ENCODE measurements around the gene SPATC1L.

The SPATC1L gene

DNA sequence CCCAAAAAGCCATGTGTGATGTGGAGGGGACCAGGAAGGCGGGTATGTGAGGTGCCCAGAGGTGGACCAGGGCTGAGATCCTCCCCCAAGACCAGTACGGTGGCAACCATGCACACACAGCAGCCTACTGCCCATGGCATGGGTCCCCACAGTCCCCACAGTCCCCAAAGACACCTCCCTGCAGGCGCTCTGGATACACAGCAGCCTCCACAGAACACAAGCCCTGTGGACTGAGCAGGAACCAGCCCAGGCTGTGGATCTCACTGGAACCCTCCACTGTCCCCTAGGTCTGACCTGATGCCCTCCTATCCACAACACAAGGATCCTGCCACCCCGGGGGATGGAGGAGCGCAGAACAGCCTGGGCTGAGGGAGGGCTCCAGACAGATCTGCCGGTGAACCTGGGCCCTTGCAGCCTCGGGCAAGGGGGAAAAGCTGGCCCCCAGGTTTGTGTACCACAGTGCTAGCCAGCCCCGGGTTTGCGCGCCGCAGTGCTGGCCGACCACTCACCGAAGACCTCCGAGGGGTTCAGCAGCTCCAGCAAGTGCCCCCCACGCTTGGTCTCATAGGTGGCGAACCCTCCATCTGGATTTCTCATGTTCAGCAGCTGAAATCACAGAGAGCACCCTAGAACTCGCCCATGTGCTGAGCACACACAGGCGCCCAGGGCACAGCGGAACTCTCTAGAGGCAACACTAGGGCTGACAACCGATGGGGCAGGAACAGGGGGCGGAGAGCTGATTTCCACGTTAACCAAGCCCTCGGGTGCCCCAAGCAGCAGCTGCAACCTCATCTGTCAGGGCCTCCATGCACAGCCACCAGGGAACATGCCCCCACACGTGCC is 22.1 kb upstream of the SPATC1L start:
- Histone ChIP-seq H4K8ac (ENCODE audit: low read length) (no peak overlapping the region), H3K27me3 (ENCODE audit: control insufficient read depth in 1 of 2, insufficient read depth in 1 of 2, low read length in 2 of 2) (no peaks in the 10 kb centered on the region), H3K79me1 (replicated peaks; ENCODE audit: low read length, poor library complexity, severe bottlenecking) (peaks cover 21% of the 10 kb centered on the region), H2BK120ac (ENCODE audit: low read depth, low read length) (no peak overlapping the region), H3K36me3 (ENCODE audit: control insufficient read depth in 1 of 2, insufficient read depth in 2 of 2, low read depth in 1 of 2, low read length in 2 of 2) (peaks cover 75 to 89% of the 10 kb centered on the region in 2 experiments), H3K27ac (ENCODE audit: low read length, poor library complexity, severe bottlenecking) (no peak overlapping the region), H3K4me2 (ENCODE audit: low read length, poor library complexity, severe bottlenecking) (no peak overlapping the region), H2BK12ac (ENCODE audit: low read length in 2 of 2) (no peak overlapping the region), H3K4ac (ENCODE audit: low read depth in 1 of 2, low read length in 2 of 2) (no peak overlapping the region), H3K23ac (ENCODE audit: low read length in 2 of 2) (peak overlapping the region in 1 of 2 experiments; percentile 16), H4K91ac (ENCODE audit: low read length) (peak overlapping the region; percentile 28), H2BK15ac (ENCODE audit: low read depth, poor library complexity, severe bottlenecking) (no peak overlapping the region), H3K18ac (ENCODE audit: low read depth in 1 of 2, low read length in 2 of 2) (no peak overlapping the region), H2AK5ac (ENCODE audit: low read length, severe bottlenecking) (no peak overlapping the region), H2AFZ (ENCODE audit: low read depth, low read length) (no peak overlapping the region), H3K4me1 (ENCODE audit: control insufficient read depth, insufficient read depth, low read depth, low read length) (peaks cover 3% of the 10 kb centered on the region), H3K14ac (ENCODE audit: low read length in 2 of 2) (no peak overlapping the region), H2BK5ac (ENCODE audit: low read depth, low read length, poor library complexity, severe bottlenecking) (no peak overlapping the region), H3K9me3 (ENCODE audit: control insufficient read depth, low read length) (no peaks in the 10 kb centered on the region), H3K9ac (ENCODE audit: low read length) (no peak overlapping the region), H3K4me3 (ENCODE audit: insufficient read depth in 1 of 2, low read depth in 1 of 2, low read length in 2 of 2) (no peak overlapping the region)
- no peak for DNase-seq
- WGBS: 96% methylated on average over 24 of the region's 24 CpGs

DNA sequence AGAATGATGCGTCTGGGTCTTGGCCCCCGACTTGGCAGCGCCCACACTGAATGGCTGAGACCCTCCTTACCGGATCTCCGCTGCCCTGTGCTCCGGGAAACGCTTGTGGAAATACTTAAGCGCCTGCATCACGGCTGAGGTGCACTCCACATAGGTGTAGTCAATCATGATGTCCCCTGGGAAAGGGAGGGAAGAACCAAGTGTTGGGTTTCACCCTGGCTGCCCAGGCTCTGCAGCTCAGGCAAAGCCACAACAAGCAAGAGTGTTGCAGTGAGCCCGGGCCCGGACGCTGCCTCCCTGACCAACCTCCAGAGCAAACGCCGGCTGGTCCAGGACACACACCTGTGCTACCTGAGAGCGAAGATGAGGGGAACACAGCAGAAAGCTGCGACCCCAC is 21.5 kb upstream of the SPATC1L start:
- H2AK5ac ChIP-seq (ENCODE audit: low read length, severe bottlenecking): no peak overlapping the region
- no peaks in the 10 kb centered on the region for H3K9me3 ChIP-seq (ENCODE audit: control insufficient read depth, low read length)
- H4K91ac ChIP-seq (ENCODE audit: low read length): no peak overlapping the region

GRCh38 chr21:46205166-46205565 is 20.9 kb upstream of the SPATC1L start:
- no peak overlapping the region for H3K4me3 ChIP-seq (ENCODE audit: insufficient read depth in 1 of 2, low read depth in 1 of 2, low read length in 2 of 2)

More for the DNA sequence above, 21.5 kb upstream of the SPATC1L start:
- Histone ChIP-seq H2BK120ac (ENCODE audit: low read depth, low read length) (no peak overlapping the region), H3K4me1 (ENCODE audit: control insufficient read depth, insufficient read depth, low read depth, low read length) (peaks cover 3% of the 10 kb centered on the region), H3K27me3 (ENCODE audit: control insufficient read depth in 1 of 2, insufficient read depth in 1 of 2, low read length in 2 of 2) (no peaks in the 10 kb centered on the region), H3K9ac (ENCODE audit: low read length) (no peak overlapping the region), H3K4ac (ENCODE audit: low read depth in 1 of 2, low read length in 2 of 2) (no peak overlapping the region), H3K14ac (ENCODE audit: low read length in 2 of 2) (no peak overlapping the region), H2BK12ac (ENCODE audit: low read length in 2 of 2) (no peak overlapping the region), H3K18ac (ENCODE audit: low read depth in 1 of 2, low read length in 2 of 2) (no peak overlapping the region), H3K79me1 (replicated peaks; ENCODE audit: low read length, poor library complexity, severe bottlenecking) (peaks cover 19% of the 10 kb centered on the region), H3K4me2 (ENCODE audit: low read length, poor library complexity, severe bottlenecking) (no peak overlapping the region), H4K8ac (ENCODE audit: low read length) (no peak overlapping the region), H2BK5ac (ENCODE audit: low read depth, low read length, poor library complexity, severe bottlenecking) (no peak overlapping the region), H3K23ac (ENCODE audit: low read length in 2 of 2) (no peak overlapping the region), H3K27ac (ENCODE audit: low read length, poor library complexity, severe bottlenecking) (no peak overlapping the region), H3K4me3 (ENCODE audit: insufficient read depth in 1 of 2, low read depth in 1 of 2, low read length in 2 of 2) (no peak overlapping the region), H2BK15ac (ENCODE audit: low read depth, poor library complexity, severe bottlenecking) (no peak overlapping the region), H2AFZ (ENCODE audit: low read depth, low read length) (no peak overlapping the region), H3K36me3 (ENCODE audit: control insufficient read depth in 1 of 2, insufficient read depth in 2 of 2, low read depth in 1 of 2, low read length in 2 of 2) (peaks cover 73 to 90% of the 10 kb centered on the region in 2 experiments)
- WGBS: 99% methylated on average over 14 of the region's 16 CpGs
- no peak for DNase-seq

GRCh38 chr21:46203203-46203600 is 18.9 kb upstream of the SPATC1L start:
- Histone ChIP-seq H2AK5ac (ENCODE audit: low read length, severe bottlenecking) (no peak overlapping the region), H4K8ac (ENCODE audit: low read length) (no peak overlapping the region), H2BK15ac (ENCODE audit: low read depth, poor library complexity, severe bottlenecking) (no peak overlapping the region), H2BK120ac (ENCODE audit: low read depth, low read length) (no peak overlapping the region), H2AFZ (ENCODE audit: low read depth, low read length) (no peak overlapping the region), H3K9ac (ENCODE audit: low read length) (no peak overlapping the region), H3K23ac (ENCODE audit: low read length in 2 of 2) (no peak overlapping the region), H3K4me2 (ENCODE audit: low read length, poor library complexity, severe bottlenecking) (no peak overlapping the region), H3K79me1 (replicated peaks; ENCODE audit: low read length, poor library complexity, severe bottlenecking) (peaks cover 13% of the 10 kb centered on the region), H3K27ac (ENCODE audit: low read length, poor library complexity, severe bottlenecking) (no peak overlapping the region), H2BK5ac (ENCODE audit: low read depth, low read length, poor library complexity, severe bottlenecking) (no peak overlapping the region), H3K9me3 (ENCODE audit: control insufficient read depth, low read length) (no peaks in the 10 kb centered on the region), H3K14ac (ENCODE audit: low read length in 2 of 2) (no peak overlapping the region), H3K36me3 (ENCODE audit: control insufficient read depth in 1 of 2, insufficient read depth in 2 of 2, low read depth in 1 of 2, low read length in 2 of 2) (peaks cover 53 to 92% of the 10 kb centered on the region in 2 experiments), H3K4ac (ENCODE audit: low read depth in 1 of 2, low read length in 2 of 2) (no peak overlapping the region), H4K91ac (ENCODE audit: low read length) (no peak overlapping the region), H3K18ac (ENCODE audit: low read depth in 1 of 2, low read length in 2 of 2) (no peak overlapping the region), H3K27me3 (ENCODE audit: control insufficient read depth in 1 of 2, insufficient read depth in 1 of 2, low read length in 2 of 2) (no peaks in the 10 kb centered on the region), H2BK12ac (ENCODE audit: low read length in 2 of 2) (no peak overlapping the region), H3K4me3 (ENCODE audit: insufficient read depth in 1 of 2, low read depth in 1 of 2, low read length in 2 of 2) (no peak overlapping the region), H3K4me1 (ENCODE audit: control insufficient read depth, insufficient read depth, low read depth, low read length) (peaks cover 3% of the 10 kb centered on the region)
- no peak for DNase-seq
- 98% methylated on average over 5 of the region's 8 CpGs for WGBS

More at GRCh38 chr21:46205166-46205565, 20.9 kb upstream of the SPATC1L start:
- Histone ChIP-seq H3K18ac (ENCODE audit: low read depth in 1 of 2, low read length in 2 of 2) (no peak overlapping the region), H2BK15ac (ENCODE audit: low read depth, poor library complexity, severe bottlenecking) (no peak overlapping the region), H3K9ac (ENCODE audit: low read length) (no peak overlapping the region), H4K8ac (ENCODE audit: low read length) (no peak overlapping the region), H4K91ac (ENCODE audit: low read length) (no peak overlapping the region), H3K14ac (ENCODE audit: low read length in 2 of 2) (no peak overlapping the region), H2BK5ac (ENCODE audit: low read depth, low read length, poor library complexity, severe bottlenecking) (no peak overlapping the region), H2AK5ac (ENCODE audit: low read length, severe bottlenecking) (no peak overlapping the region), H3K9me3 (ENCODE audit: control insufficient read depth, low read length) (no peaks in the 10 kb centered on the region), H3K4me1 (ENCODE audit: control insufficient read depth, insufficient read depth, low read depth, low read length) (peaks cover 3% of the 10 kb centered on the region), H3K27ac (ENCODE audit: low read length, poor library complexity, severe bottlenecking) (no peak overlapping the region), H3K4ac (ENCODE audit: low read depth in 1 of 2, low read length in 2 of 2) (no peak overlapping the region), H2BK12ac (ENCODE audit: low read length in 2 of 2) (no peak overlapping the region), H2AFZ (ENCODE audit: low read depth, low read length) (no peak overlapping the region), H3K4me2 (ENCODE audit: low read length, poor library complexity, severe bottlenecking) (no peak overlapping the region), H3K27me3 (ENCODE audit: control insufficient read depth in 1 of 2, insufficient read depth in 1 of 2, low read length in 2 of 2) (no peaks in the 10 kb centered on the region), H3K23ac (ENCODE audit: low read length in 2 of 2) (no peak overlapping the region), H3K36me3 (ENCODE audit: control insufficient read depth in 1 of 2, insufficient read depth in 2 of 2, low read depth in 1 of 2, low read length in 2 of 2) (peaks cover 67 to 90% of the 10 kb centered on the region in 2 experiments), H3K79me1 (replicated peaks; ENCODE audit: low read length, poor library complexity, severe bottlenecking) (peaks cover 15% of the 10 kb centered on the region), H2BK120ac (ENCODE audit: low read depth, low read length) (no peak overlapping the region)
- DNase-seq: no peak
- WGBS: 99% methylated on average over 16 of the region's 18 CpGs
